ENCODE measurements around the gene GALNT14.

The GALNT14 gene

DNA sequence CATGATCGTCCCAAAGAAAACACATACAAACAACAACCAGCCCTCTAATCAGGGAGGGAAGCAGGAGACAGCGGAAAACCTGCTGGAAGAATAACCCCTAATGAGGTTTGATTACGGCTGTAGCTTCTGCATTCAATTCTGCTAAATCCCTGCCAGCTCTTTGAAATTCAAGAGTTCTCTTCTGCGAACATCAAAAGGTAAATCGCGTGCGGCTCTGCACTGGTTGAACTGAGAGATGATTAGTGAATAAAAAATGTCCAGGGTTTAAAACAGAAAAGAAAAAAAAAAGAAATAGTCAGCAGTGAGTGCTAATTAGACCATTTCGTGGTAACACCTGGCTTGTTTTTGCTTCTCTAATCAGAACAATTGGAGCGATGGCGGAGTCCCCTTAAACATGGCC, 178.0 kb downstream of the GALNT14 start:
- peaks cover 0 to 41% of the 10 kb centered on the region in 2 experiments for H3K27me3 ChIP-seq (ENCODE audit: control insufficient read depth in 1 of 2, insufficient read depth in 1 of 2, low read length in 2 of 2)
- WGBS = 87% methylated on average over 10 of the region's 10 CpGs
- H3K4me3 ChIP-seq (ENCODE audit: insufficient read depth in 1 of 2, low read depth in 1 of 2, low read length in 2 of 2) = no peak overlapping the region
- no peak overlapping the region for H2BK12ac ChIP-seq (ENCODE audit: low read length in 2 of 2)
- no peak overlapping the region for H4K91ac ChIP-seq (ENCODE audit: low read length)
- peaks cover 14% of the 10 kb centered on the region for H3K4me1 ChIP-seq (ENCODE audit: control insufficient read depth, insufficient read depth, low read depth, low read length)
- H2AFZ ChIP-seq (ENCODE audit: low read depth, low read length) = no peak overlapping the region
- H3K9ac ChIP-seq (ENCODE audit: low read length) = no peak overlapping the region
- no peak overlapping the region for H2BK120ac ChIP-seq (ENCODE audit: low read depth, low read length)
- no peak overlapping the region for H3K14ac ChIP-seq (ENCODE audit: low read length in 2 of 2)
- no peak overlapping the region for H2BK5ac ChIP-seq (ENCODE audit: low read depth, low read length, poor library complexity, severe bottlenecking)
- no peak overlapping the region for H3K27ac ChIP-seq (ENCODE audit: low read length, poor library complexity, severe bottlenecking)
- DNase-seq = no peak
- no peaks in the 10 kb centered on the region for H3K9me3 ChIP-seq (ENCODE audit: control insufficient read depth, low read length)
- H3K23ac ChIP-seq (ENCODE audit: low read length in 2 of 2) = no peak overlapping the region
- H3K4me2 ChIP-seq (ENCODE audit: low read length, poor library complexity, severe bottlenecking) = no peak overlapping the region
- no peak overlapping the region for H4K8ac ChIP-seq (ENCODE audit: low read length)
- peaks cover 0 to 45% of the 10 kb centered on the region in 2 experiments for H3K36me3 ChIP-seq (ENCODE audit: control insufficient read depth in 1 of 2, insufficient read depth in 2 of 2, low read depth in 1 of 2, low read length in 2 of 2)
- no peak overlapping the region for H3K18ac ChIP-seq (ENCODE audit: low read depth in 1 of 2, low read length in 2 of 2)
- no peak overlapping the region for H2BK15ac ChIP-seq (ENCODE audit: low read depth, poor library complexity, severe bottlenecking)
- H3K4ac ChIP-seq (ENCODE audit: low read depth in 1 of 2, low read length in 2 of 2) = no peak overlapping the region
- peaks cover 12% of the 10 kb centered on the region for H3K79me1 ChIP-seq (replicated peaks; ENCODE audit: low read length, poor library complexity, severe bottlenecking)
- no peak overlapping the region for H2AK5ac ChIP-seq (ENCODE audit: low read length, severe bottlenecking)

DNA sequence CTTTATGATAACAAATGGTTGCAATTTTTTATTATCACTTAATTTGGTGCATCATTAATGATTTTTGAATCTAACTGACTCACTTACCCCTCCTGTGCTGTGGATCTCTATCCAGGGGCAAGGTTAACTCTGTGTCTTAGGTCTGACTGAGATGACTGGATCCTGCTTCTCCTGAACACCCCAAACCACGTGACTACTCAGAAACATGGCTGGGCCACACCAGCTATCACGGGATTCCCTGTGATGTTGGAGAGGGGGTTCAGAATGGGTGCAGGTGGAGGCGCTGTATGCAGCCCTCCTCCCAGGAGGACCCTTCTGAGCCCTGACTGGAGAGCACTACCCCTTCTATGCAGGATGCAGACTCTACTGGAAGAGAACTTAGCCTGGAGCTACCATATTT, 178.6 kb downstream of the GALNT14 start:
- Histone ChIP-seq H3K4me2 (ENCODE audit: low read length, poor library complexity, severe bottlenecking) (no peak overlapping the region), H2BK12ac (ENCODE audit: low read length in 2 of 2) (no peak overlapping the region), H3K9me3 (ENCODE audit: control insufficient read depth, low read length) (no peaks in the 10 kb centered on the region), H2AK5ac (ENCODE audit: low read length, severe bottlenecking) (no peak overlapping the region), H3K4ac (ENCODE audit: low read depth in 1 of 2, low read length in 2 of 2) (no peak overlapping the region), H2BK15ac (ENCODE audit: low read depth, poor library complexity, severe bottlenecking) (no peak overlapping the region), H3K4me3 (ENCODE audit: insufficient read depth in 1 of 2, low read depth in 1 of 2, low read length in 2 of 2) (no peak overlapping the region), H4K8ac (ENCODE audit: low read length) (no peak overlapping the region), H3K36me3 (ENCODE audit: control insufficient read depth in 1 of 2, insufficient read depth in 2 of 2, low read depth in 1 of 2, low read length in 2 of 2) (peaks cover 0 to 42% of the 10 kb centered on the region in 2 experiments), H3K18ac (ENCODE audit: low read depth in 1 of 2, low read length in 2 of 2) (no peak overlapping the region), H3K14ac (ENCODE audit: low read length in 2 of 2) (no peak overlapping the region), H2BK120ac (ENCODE audit: low read depth, low read length) (no peak overlapping the region), H3K23ac (ENCODE audit: low read length in 2 of 2) (no peak overlapping the region), H3K4me1 (ENCODE audit: control insufficient read depth, insufficient read depth, low read depth, low read length) (peaks cover 14% of the 10 kb centered on the region), H2BK5ac (ENCODE audit: low read depth, low read length, poor library complexity, severe bottlenecking) (no peak overlapping the region), H3K79me1 (replicated peaks; ENCODE audit: low read length, poor library complexity, severe bottlenecking) (peaks cover 12% of the 10 kb centered on the region), H4K91ac (ENCODE audit: low read length) (no peak overlapping the region), H3K27me3 (ENCODE audit: control insufficient read depth in 1 of 2, insufficient read depth in 1 of 2, low read length in 2 of 2) (peaks cover 0 to 37% of the 10 kb centered on the region in 2 experiments), H3K9ac (ENCODE audit: low read length) (no peak overlapping the region), H2AFZ (ENCODE audit: low read depth, low read length) (no peak overlapping the region), H3K27ac (ENCODE audit: low read length, poor library complexity, severe bottlenecking) (no peak overlapping the region)
- WGBS = 100% methylated on average over 1 of the region's 3 CpGs
- DNase-seq = no peak

- no peak overlapping the region for H2AFZ ChIP-seq (ENCODE audit: low read depth, low read length)
- no peaks in the 10 kb centered on the region for H3K9me3 ChIP-seq (ENCODE audit: control insufficient read depth, low read length)
- no peak overlapping the region for H3K23ac ChIP-seq (ENCODE audit: low read length in 2 of 2)
- no peak overlapping the region for H3K4me3 ChIP-seq (ENCODE audit: insufficient read depth in 1 of 2, low read depth in 1 of 2, low read length in 2 of 2)
- H2BK120ac ChIP-seq (ENCODE audit: low read depth, low read length) = no peak overlapping the region
- H3K36me3 ChIP-seq (ENCODE audit: control insufficient read depth in 1 of 2, insufficient read depth in 2 of 2, low read depth in 1 of 2, low read length in 2 of 2) = peaks cover 0 to 37% of the 10 kb centered on the region in 2 experiments
- H2BK15ac ChIP-seq (ENCODE audit: low read depth, poor library complexity, severe bottlenecking) = no peak overlapping the region
- H4K91ac ChIP-seq (ENCODE audit: low read length) = no peak overlapping the region
- no peak overlapping the region for H3K14ac ChIP-seq (ENCODE audit: low read length in 2 of 2)
- no peak overlapping the region for H3K4ac ChIP-seq (ENCODE audit: low read depth in 1 of 2, low read length in 2 of 2)
- no peak overlapping the region for H3K27ac ChIP-seq (ENCODE audit: low read length, poor library complexity, severe bottlenecking)
- H2BK5ac ChIP-seq (ENCODE audit: low read depth, low read length, poor library complexity, severe bottlenecking) = no peak overlapping the region
- WGBS = 26% methylated on average over 4 of the region's 4 CpGs
- no peak overlapping the region for H2BK12ac ChIP-seq (ENCODE audit: low read length in 2 of 2)
- peaks cover 12% of the 10 kb centered on the region for H3K4me1 ChIP-seq (ENCODE audit: control insufficient read depth, insufficient read depth, low read depth, low read length)
- H4K8ac ChIP-seq (ENCODE audit: low read length) = no peak overlapping the region
- H3K18ac ChIP-seq (ENCODE audit: low read depth in 1 of 2, low read length in 2 of 2) = no peak overlapping the region
- H3K79me1 ChIP-seq (replicated peaks; ENCODE audit: low read length, poor library complexity, severe bottlenecking) = peaks cover 12% of the 10 kb centered on the region
- DNase-seq = no peak
- peaks cover 0 to 33% of the 10 kb centered on the region in 2 experiments for H3K27me3 ChIP-seq (ENCODE audit: control insufficient read depth in 1 of 2, insufficient read depth in 1 of 2, low read length in 2 of 2)
- H2AK5ac ChIP-seq (ENCODE audit: low read length, severe bottlenecking) = no peak overlapping the region
- no peak overlapping the region for H3K4me2 ChIP-seq (ENCODE audit: low read length, poor library complexity, severe bottlenecking)
- no peak overlapping the region for H3K9ac ChIP-seq (ENCODE audit: low read length)
Measured at GRCh38 chr2:30958918-30959265, 179.3 kb downstream of the GALNT14 start.

- WGBS = 73% methylated on average over 15 of the region's 15 CpGs
- no peak overlapping the region for H3K4ac ChIP-seq (ENCODE audit: low read depth in 1 of 2, low read length in 2 of 2)
- no peak overlapping the region for H2BK5ac ChIP-seq (ENCODE audit: low read depth, low read length, poor library complexity, severe bottlenecking)
- no peaks in the 10 kb centered on the region for H3K9me3 ChIP-seq (ENCODE audit: control insufficient read depth, low read length)
- peaks cover 12% of the 10 kb centered on the region for H3K4me1 ChIP-seq (ENCODE audit: control insufficient read depth, insufficient read depth, low read depth, low read length)
- H3K36me3 ChIP-seq (ENCODE audit: control insufficient read depth in 1 of 2, insufficient read depth in 2 of 2, low read depth in 1 of 2, low read length in 2 of 2) = peaks cover 0 to 40% of the 10 kb centered on the region in 2 experiments
- H3K14ac ChIP-seq (ENCODE audit: low read length in 2 of 2) = no peak overlapping the region
- H3K23ac ChIP-seq (ENCODE audit: low read length in 2 of 2) = no peak overlapping the region
- no peak overlapping the region for H4K91ac ChIP-seq (ENCODE audit: low read length)
- H3K9ac ChIP-seq (ENCODE audit: low read length) = no peak overlapping the region
- H2BK12ac ChIP-seq (ENCODE audit: low read length in 2 of 2) = no peak overlapping the region
- H4K8ac ChIP-seq (ENCODE audit: low read length) = no peak overlapping the region
- H2BK120ac ChIP-seq (ENCODE audit: low read depth, low read length) = no peak overlapping the region
- peaks cover 12% of the 10 kb centered on the region for H3K79me1 ChIP-seq (replicated peaks; ENCODE audit: low read length, poor library complexity, severe bottlenecking)
- H3K27ac ChIP-seq (ENCODE audit: low read length, poor library complexity, severe bottlenecking) = no peak overlapping the region
- DNase-seq = no peak
- peaks cover 0 to 29% of the 10 kb centered on the region in 2 experiments for H3K27me3 ChIP-seq (ENCODE audit: control insufficient read depth in 1 of 2, insufficient read depth in 1 of 2, low read length in 2 of 2)
- H2BK15ac ChIP-seq (ENCODE audit: low read depth, poor library complexity, severe bottlenecking) = no peak overlapping the region
- no peak overlapping the region for H3K4me2 ChIP-seq (ENCODE audit: low read length, poor library complexity, severe bottlenecking)
- no peak overlapping the region for H2AK5ac ChIP-seq (ENCODE audit: low read length, severe bottlenecking)
- no peak overlapping the region for H2AFZ ChIP-seq (ENCODE audit: low read depth, low read length)
- no peak overlapping the region for H3K4me3 ChIP-seq (ENCODE audit: insufficient read depth in 1 of 2, low read depth in 1 of 2, low read length in 2 of 2)
- no peak overlapping the region for H3K18ac ChIP-seq (ENCODE audit: low read depth in 1 of 2, low read length in 2 of 2)
Measured at GRCh38 chr2:30958193-30958917, 179.9 kb downstream of the GALNT14 start.

All from mesenchymal stem cell (in vitro differentiated cells and primary cell).